GM19372 (cell line): ENCODE measurements around the gene FAAP20.

Experiments used
- ATAC-seq: cut with Tn5 transposase; IDR thresholded peaks from one replicate; pipeline ENCODE4 v1.9.1; 2021; ENCODE audit warnings: mild to moderate bottlenecking, low read depth, moderate library complexity; ENCODE audit not compliant: unreplicated experiment

FAAP20 gene

DNA sequence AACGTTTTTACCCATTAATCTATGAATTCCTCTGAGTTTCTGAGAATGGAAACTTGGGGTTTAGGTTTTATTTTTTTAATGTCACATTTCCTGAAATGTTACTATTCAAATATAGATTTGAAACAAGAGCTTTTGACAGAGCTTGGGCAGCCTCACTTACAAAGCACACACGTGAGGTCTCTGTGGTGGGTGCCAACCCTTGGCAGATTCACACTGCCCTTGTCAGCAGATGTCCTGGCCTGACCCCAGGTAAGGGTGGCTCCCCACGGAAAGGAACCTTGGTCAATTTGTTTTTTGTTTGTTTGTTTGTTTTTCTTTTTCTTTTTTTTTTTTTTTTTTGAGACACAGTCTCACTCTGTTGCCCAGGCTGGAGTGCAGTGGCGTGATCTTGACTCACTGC is 53.5 kb downstream of the FAAP20 start:
- ATAC-seq = no peak
